ENCODE results near the gene NRIP2. TPM values are rescaled to one million over a fixed set of nuclear protein-coding genes. Genes with fewer than 3 reads are reported as not detected.

NRIP2 gene
- total and polyA plus RNA-seq, 2 donors (not counting 3 experiments of a cell fraction or from before 2014, with no cell fraction given): not detected

GRCh38 chr12:2824541-2824940, 10.3 kb downstream of the NRIP2 start:
- Histone ChIP-seq H3K36me3 (ENCODE audit: control insufficient read depth in 2 of 2, extremely low read depth in 1 of 2, insufficient read depth in 2 of 2, low read length in 2 of 2) (peaks cover 15 to 42% of the 10 kb centered on the region in 2 experiments), H3K4me3 (replicated peaks in 1 of 3; ENCODE audit: insufficient read depth in 1 of 3, low read depth in 1 of 3, low read length in 3 of 3) (no peak overlapping the region), H4K20me1 (replicated peaks; ENCODE audit: control insufficient read depth, extremely low read depth, insufficient read depth, low read length) (no peaks in the 10 kb centered on the region), H3K9me1 (replicated peaks; ENCODE audit: control insufficient read depth, extremely low read depth, insufficient read depth, low read length) (no peaks in the 10 kb centered on the region), H2AFZ (ENCODE audit: low read depth, low read length) (no peak overlapping the region), H3K4me1 (ENCODE audit: control insufficient read depth, extremely low read depth, insufficient read depth, low read length) (no peaks in the 10 kb centered on the region), H3K9ac (replicated peaks; ENCODE audit: extremely low read depth, insufficient read depth, low read length) (no peak overlapping the region), H3K4me2 (ENCODE audit: insufficient read depth, low read length) (no peak overlapping the region), H3K9me3 (replicated peaks; ENCODE audit: control insufficient read depth, insufficient read depth, low read length) (no peaks in the 10 kb centered on the region), H3K27ac (ENCODE audit: insufficient read depth, low read depth, low read length) (no peak overlapping the region), H3K79me2 (ENCODE audit: control insufficient read depth, insufficient read depth, low read length) (no peaks in the 10 kb centered on the region), H3K27me3 (ENCODE audit: control insufficient read depth in 2 of 2, insufficient read depth in 2 of 2, low read length in 2 of 2) (no peaks in the 10 kb centered on the region)
- no TSS peak for BruUV-seq (replicated peaks)
- DNase-seq (ENCODE audit: low read depth, low spot score) (no peak), FAIRE-seq (no peak)
- ChIA-PET CTCF (interaction anchor here (0.8 kb wide), 1 partner anchor 11 kb away, joined by 4 read pairs; no protein-coding TSS in a partner anchor), POLR2A (no interaction called here)
- intact Hi-C loops (cut with micrococcal nuclease): no loop called here
- TF ChIP-seq POLR2AphosphoS5 (IDR thresholded peaks at IDR 0.05; ENCODE audit: insufficient read depth, low read depth, low read length) (no peak), POLR2A (IDR thresholded peaks at IDR 0.05; ENCODE audit: low read depth, low read length) (no peak), GATA2 (IDR thresholded peaks at IDR 0.05; ENCODE audit: insufficient read depth, insufficient read length, low read depth, low read length) (no peak), MYC (IDR thresholded peaks at IDR 0.05; ENCODE audit: low read depth, low read length) (no peak), EZH2 (IDR thresholded peaks at IDR 0.05; ENCODE audit: borderline replicate concordance, low read depth, low read length, severe bottlenecking) (no peak), MAX (IDR thresholded peaks at IDR 0.05; ENCODE audit: insufficient read depth, insufficient read length) (no peak), FOS (IDR thresholded peaks at IDR 0.05; ENCODE audit: borderline replicate concordance, insufficient read depth, low read length) (no peak), JUN (IDR thresholded peaks at IDR 0.05; ENCODE audit: borderline replicate concordance, insufficient read depth, insufficient read length, low read depth) (no peak)
- TF ChIP-seq, protein P1, sequence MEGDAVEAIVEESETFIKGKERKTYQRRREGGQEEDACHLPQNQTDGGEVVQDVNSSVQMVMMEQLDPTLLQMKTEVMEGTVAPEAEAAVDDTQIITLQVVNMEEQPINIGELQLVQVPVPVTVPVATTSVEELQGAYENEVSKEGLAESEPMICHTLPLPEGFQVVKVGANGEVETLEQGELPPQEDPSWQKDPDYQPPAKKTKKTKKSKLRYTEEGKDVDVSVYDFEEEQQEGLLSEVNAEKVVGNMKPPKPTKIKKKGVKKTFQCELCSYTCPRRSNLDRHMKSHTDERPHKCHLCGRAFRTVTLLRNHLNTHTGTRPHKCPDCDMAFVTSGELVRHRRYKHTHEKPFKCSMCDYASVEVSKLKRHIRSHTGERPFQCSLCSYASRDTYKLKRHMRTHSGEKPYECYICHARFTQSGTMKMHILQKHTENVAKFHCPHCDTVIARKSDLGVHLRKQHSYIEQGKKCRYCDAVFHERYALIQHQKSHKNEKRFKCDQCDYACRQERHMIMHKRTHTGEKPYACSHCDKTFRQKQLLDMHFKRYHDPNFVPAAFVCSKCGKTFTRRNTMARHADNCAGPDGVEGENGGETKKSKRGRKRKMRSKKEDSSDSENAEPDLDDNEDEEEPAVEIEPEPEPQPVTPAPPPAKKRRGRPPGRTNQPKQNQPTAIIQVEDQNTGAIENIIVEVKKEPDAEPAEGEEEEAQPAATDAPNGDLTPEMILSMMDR (IDR thresholded peaks at IDR 0.05; ENCODE audit: extremely low read depth in 1 of 2, insufficient read depth in 1 of 2, low read depth in 1 of 2, low read length in 2 of 2): no peak
- dilution Hi-C loops (cut with MboI; ENCODE audit: extremely low pct_ligation_motif_present, low sequenced_read_pairs): no loop called here

Data from endothelial cell of umbilical vein (primary cell).